IPS-20b (cell line): Measurements from ENCODE around the gene YARS1.

Source experiments
- H3K27ac ChIP-seq: one replicate; pipeline ENCODE4 v1.5.1; 2013; ENCODE audit warnings: low read length
- H3K27me3 ChIP-seq: 2 replicates; pipeline ENCODE4 v1.6.1; 2013; ENCODE audit warnings: mild to moderate bottlenecking, low read length, inconsistent platforms; ENCODE audit not compliant: insufficient read depth
- H3K36me3 ChIP-seq: 2 replicates; pipeline ENCODE4 v1.6.1; 2013; ENCODE audit warnings: low read depth, mild to moderate bottlenecking, inconsistent platforms, low read length, moderate library complexity; ENCODE audit not compliant: insufficient read depth
- H3K4me1 ChIP-seq: 2 replicates; pipeline ENCODE4 v1.6.1; 2013; ENCODE audit warnings: mild to moderate bottlenecking, control low read depth, inconsistent platforms, low read length, moderate library complexity; ENCODE audit not compliant: insufficient read depth
- H3K4me3 ChIP-seq: 2 replicates; pipeline ENCODE4 v1.5.1; 2013; ENCODE audit warnings: mild to moderate bottlenecking, low read length, inconsistent platforms
- H3K9ac ChIP-seq: 2 replicates; pipeline ENCODE4 v1.6.1; 2013; ENCODE audit warnings: low read depth, mild to moderate bottlenecking, inconsistent platforms, low read length, moderate library complexity
- H3K9me3 ChIP-seq: 2 replicates; pipeline ENCODE4 v1.6.1; 2013; ENCODE audit warnings: mild to moderate bottlenecking, low read depth, low read length, inconsistent platforms; ENCODE audit not compliant: insufficient read depth

The YARS1 gene

GRCh38 chr1:32855861-32856617 is 38.9 kb upstream of the YARS1 start:
- Histone ChIP-seq H3K27ac (no peak overlapping the region), H3K4me1 (no peaks in the 10 kb centered on the region), H3K9ac (no peak overlapping the region), H3K4me3 (no peak overlapping the region), H3K27me3 (no peaks in the 10 kb centered on the region), H3K36me3 (peaks cover 55% of the 10 kb centered on the region), H3K9me3 (no peaks in the 10 kb centered on the region)

GRCh38 chr1:32848354-32849063 is 31.4 kb upstream of the YARS1 start:
- H3K9ac ChIP-seq, result no peak overlapping the region
- peaks cover 17% of the 10 kb centered on the region for H3K36me3 ChIP-seq
- H3K4me1 ChIP-seq, result no peaks in the 10 kb centered on the region
- H3K9me3 ChIP-seq, result no peaks in the 10 kb centered on the region; the same call in 1 of the 2 replicates
- no peak overlapping the region for H3K27ac ChIP-seq
- no peaks in the 10 kb centered on the region for H3K27me3 ChIP-seq
- no peak overlapping the region for H3K4me3 ChIP-seq

DNA sequence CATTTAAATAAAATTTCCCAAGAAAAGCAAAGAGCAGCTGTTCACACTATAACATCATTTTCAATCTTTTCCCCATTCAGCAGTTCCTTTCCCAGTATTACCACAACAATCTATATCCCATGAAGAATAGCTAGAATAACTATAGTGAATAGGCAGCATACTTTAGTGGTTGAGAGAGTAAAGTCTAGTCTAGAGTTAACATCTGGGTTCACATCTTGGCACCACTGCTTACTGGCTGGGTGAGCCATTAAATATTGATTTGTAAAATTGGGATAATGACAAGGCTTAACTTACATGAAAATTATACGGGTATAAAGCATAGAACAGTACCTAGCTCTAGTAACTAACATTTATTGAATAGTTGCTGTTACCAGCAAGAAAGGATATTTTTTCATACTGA is 14.7 kb upstream of the YARS1 start:
- H3K27ac ChIP-seq, result no peak overlapping the region
- H3K4me1 ChIP-seq, result no peaks in the 10 kb centered on the region
- no peaks in the 10 kb centered on the region for H3K27me3 ChIP-seq
- no peak overlapping the region for H3K4me3 ChIP-seq
- peaks cover 95% of the 10 kb centered on the region for H3K36me3 ChIP-seq
- no peak overlapping the region for H3K9ac ChIP-seq
- no peaks in the 10 kb centered on the region for H3K9me3 ChIP-seq

DNA sequence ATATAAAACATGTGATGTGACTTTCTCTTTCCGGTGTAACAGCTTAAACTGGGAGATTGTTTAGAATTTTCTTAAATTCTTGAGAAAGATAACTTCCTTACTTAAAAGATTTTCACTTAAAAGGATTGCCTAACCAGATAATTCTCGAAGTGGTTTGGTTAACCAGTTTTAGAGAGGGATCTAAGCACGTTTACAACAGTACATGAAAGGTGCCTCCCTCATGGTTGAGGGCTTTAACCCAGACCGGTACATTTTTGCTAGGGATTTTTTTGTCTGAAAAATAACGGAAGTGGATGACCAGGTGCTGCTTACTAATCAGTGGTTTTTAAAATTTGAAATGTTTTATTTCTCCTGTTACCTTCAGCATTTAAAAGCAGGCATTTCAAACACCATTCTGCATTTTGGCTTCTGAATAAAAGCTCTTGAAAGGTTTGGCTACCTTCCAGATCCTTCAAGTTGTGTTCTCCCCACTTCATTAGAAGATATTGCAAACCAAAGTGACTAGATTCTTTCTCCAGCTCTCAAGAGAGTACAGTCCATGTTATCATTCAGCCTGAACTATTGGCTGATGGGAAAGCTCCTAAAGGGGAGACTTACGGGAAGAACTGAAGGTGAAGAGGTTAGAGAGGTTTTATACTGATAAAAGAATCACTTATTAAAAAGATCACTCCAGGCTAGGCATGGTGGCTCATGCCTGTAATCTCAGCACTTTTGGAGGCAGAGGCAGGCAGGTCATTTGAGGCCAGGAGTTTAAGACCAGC is 13.1 kb upstream of the YARS1 start:
- H3K9me3 ChIP-seq, result no peaks in the 10 kb centered on the region
- H3K36me3 ChIP-seq, result peaks cover 98% of the 10 kb centered on the region
- no peak overlapping the region for H3K4me3 ChIP-seq
- H3K27ac ChIP-seq, result no peak overlapping the region
- H3K4me1 ChIP-seq, result no peaks in the 10 kb centered on the region
- H3K27me3 ChIP-seq, result no peaks in the 10 kb centered on the region
- no peak overlapping the region for H3K9ac ChIP-seq

GRCh38 chr1:32828341-32828740 is 11.2 kb upstream of the YARS1 start:
- H3K4me3 ChIP-seq, result no peak overlapping the region
- peaks cover 85% of the 10 kb centered on the region for H3K36me3 ChIP-seq
- no peaks in the 10 kb centered on the region for H3K9me3 ChIP-seq
- H3K4me1 ChIP-seq, result no peaks in the 10 kb centered on the region
- H3K9ac ChIP-seq, result no peak overlapping the region
- H3K27ac ChIP-seq, result no peak overlapping the region
- no peaks in the 10 kb centered on the region for H3K27me3 ChIP-seq

DNA sequence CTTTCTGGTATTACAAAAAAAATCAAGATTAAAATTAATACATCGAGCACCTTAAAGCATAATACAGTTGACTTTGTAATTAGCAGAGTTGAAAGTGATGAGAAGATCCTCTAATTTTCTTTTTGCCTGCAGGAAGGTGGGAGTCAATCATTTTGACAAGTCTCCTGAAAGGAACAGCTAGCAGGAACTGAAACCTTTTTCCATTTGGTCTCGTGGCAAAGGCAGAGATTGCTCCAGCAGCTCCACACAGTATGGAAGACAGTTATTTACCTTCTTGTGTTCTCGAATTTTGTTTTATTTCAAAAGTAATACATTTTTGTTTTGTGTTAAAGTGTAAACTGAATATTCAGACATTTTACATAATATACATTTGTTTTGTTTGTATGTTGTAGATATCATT is 8.0 kb upstream of the YARS1 start:
- Histone ChIP-seq H3K36me3 (peaks cover 53% of the 10 kb centered on the region), H3K9ac (no peak overlapping the region), H3K27ac (no peak overlapping the region), H3K9me3 (no peaks in the 10 kb centered on the region), H3K4me1 (no peaks in the 10 kb centered on the region), H3K27me3 (no peaks in the 10 kb centered on the region), H3K4me3 (no peak overlapping the region)

DNA sequence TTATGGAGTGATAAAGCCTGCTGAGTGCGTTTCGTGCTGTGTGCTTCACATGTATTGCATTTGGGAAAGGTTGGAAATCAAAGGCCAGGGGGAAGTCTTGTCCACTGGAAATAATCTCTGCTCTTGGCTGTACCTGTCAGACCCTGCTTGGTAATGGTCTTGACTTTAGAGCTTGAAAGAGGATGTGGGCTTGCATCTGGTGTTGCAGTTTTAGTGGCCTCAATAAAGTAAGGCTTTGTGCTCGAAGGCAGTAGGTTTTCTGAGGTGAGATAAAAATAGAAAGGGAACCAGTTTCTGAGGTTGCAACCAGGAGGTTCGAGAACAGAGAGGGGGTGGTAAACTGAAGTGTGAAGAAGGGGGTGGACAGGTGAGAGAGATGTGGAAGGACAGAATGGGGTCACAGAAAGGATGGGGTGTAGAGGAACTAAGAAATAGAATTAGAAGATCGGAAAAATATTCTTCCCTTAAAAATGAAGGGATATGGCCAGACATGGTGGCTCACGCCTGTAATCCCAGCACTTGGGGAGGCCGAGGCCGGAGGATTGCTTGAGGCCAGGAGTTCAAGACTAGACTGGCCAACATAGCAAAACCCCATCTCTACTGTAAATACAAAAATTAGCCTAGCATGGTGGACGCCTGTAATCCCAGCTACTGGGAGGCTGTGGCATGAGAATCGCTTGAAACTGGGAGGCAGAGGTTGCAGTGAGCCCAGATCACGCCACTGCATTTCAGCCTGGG is 1.8 kb upstream of the YARS1 start:
- peak overlapping the region; percentile 86 for H3K4me3 ChIP-seq
- H3K9ac ChIP-seq, result peak overlapping the region; percentile 89
- peaks cover 14% of the 10 kb centered on the region; the same call in 1 of the 2 replicates for H3K36me3 ChIP-seq
- no peaks in the 10 kb centered on the region for H3K27me3 ChIP-seq
- H3K4me1 ChIP-seq, result peaks cover 10% of the 10 kb centered on the region; the same call in 1 of the 2 replicates
- H3K9me3 ChIP-seq, result no peaks in the 10 kb centered on the region
- H3K27ac ChIP-seq, result peak overlapping the region; percentile 96

DNA sequence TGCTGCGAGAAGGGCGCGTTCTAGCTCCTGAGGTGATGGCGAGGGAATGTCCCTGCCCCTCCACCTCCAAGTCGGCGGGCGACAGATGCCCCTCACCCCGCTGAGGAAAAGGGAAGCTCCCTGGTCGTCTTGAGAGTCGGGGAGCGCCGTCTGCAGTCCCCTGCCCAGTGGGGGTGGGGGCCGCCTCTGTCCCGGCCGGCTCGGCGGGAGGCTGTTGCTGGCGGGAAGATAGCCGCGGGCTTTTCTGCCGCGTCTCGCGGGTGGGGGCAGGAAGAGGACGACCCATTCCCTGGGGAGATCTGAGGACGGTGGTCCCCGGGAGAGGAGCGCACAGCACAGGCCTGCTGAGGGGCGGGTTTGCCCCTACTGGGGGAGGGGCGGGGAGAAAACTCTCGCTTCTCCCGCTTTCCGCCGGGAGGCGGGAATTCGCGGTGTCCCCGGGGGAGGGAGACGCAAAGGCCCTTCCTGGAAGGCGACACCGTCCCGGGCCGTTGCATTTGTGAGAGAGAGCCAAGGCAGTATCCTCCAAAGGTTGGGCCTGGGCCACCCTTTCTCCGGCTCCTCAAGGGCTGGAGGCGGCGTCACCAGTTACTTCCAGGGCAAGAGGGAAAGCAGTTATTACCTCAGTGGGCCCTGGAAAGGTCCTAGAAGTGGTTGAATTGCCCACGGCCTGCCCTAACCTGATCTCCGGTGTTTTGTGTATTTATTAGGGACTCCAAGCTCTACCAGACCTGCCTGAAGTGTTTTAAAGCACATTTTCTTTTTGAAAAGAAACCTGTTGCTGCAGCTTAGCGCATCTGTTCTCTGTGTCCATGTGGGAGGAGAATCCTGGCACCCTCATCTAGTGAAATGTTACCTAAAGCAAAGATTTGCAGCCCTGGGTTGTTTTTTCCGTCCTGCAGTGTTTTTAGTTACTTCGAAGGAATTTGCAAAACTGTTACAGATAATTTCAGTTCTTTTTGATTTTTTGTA is 943 bp upstream of the YARS1 start:
- H3K36me3 ChIP-seq, result peaks cover 16% of the 10 kb centered on the region; the same call in 1 of the 2 replicates
- peak overlapping the region; percentile 86 for H3K4me3 ChIP-seq
- H3K9ac ChIP-seq, result peak overlapping the region; percentile 89
- H3K27me3 ChIP-seq, result no peaks in the 10 kb centered on the region
- H3K27ac ChIP-seq, result peak overlapping the region; percentile 96
- peaks cover 13% of the 10 kb centered on the region; the same call in 1 of the 2 replicates for H3K4me1 ChIP-seq
- no peaks in the 10 kb centered on the region for H3K9me3 ChIP-seq

GRCh38 chr1:32816676-32817158 is 441 bp downstream of the YARS1 start:
- Histone ChIP-seq H3K27me3 (no peaks in the 10 kb centered on the region), H3K4me3 (peak overlapping the region; percentile 86), H3K36me3 (peaks cover 16% of the 10 kb centered on the region; the same call in 1 of the 2 replicates), H3K9me3 (no peaks in the 10 kb centered on the region), H3K9ac (peak overlapping the region; percentile 99), H3K4me1 (peaks cover 22% of the 10 kb centered on the region; the same call in 1 of the 2 replicates), H3K27ac (peak overlapping the region; percentile 63)

GRCh38 chr1:32813941-32814739 is 3.0 kb downstream of the YARS1 start:
- Histone ChIP-seq H3K4me1 (peaks cover 22% of the 10 kb centered on the region; the same call in 1 of the 2 replicates), H3K27me3 (no peaks in the 10 kb centered on the region), H3K9me3 (no peaks in the 10 kb centered on the region), H3K36me3 (peaks cover 41% of the 10 kb centered on the region), H3K9ac (0 out of 2 replicates have a peak overlapping the region, but pooled peaks have one; percentile 16), H3K27ac (no peak overlapping the region), H3K4me3 (no peak overlapping the region; the same call in 1 of the 2 replicates)
